GM23248 (cell line): ENCODE data around the gene FOXN3. TPM values are rescaled to one million over a fixed set of nuclear protein-coding genes. Genes with fewer than 3 reads are reported as not detected.
"Not testable (repeated sequence)": the region's sequence is repeated elsewhere in the genome, so short reads cannot be mapped to it uniquely, and the experiment has no call there.

ENCODE experiments used
- DNase-seq: peaks from one replicate; pipeline ENCODE4 v3.0.0-alpha.2; 2015
- H2AFZ ChIP-seq: fragments of 200-600 bp; sonication (generic); 2 replicates; pipeline ENCODE4 v1.6.1; 2016; ENCODE audit warnings: antibody characterized with exemption
- H3F3A ChIP-seq: fragments of 200-600 bp; sonication (generic); 2 replicates; pipeline ENCODE4 v1.6.1; 2016; ENCODE audit warnings: mild to moderate bottlenecking, antibody characterized with exemption, mixed run types; ENCODE audit not compliant: insufficient read depth
- H3K27ac ChIP-seq: fragments of 200-600 bp; sonication (generic); 2 replicates; pipeline ENCODE4 v1.5.1; 2016; ENCODE audit warnings: mild to moderate bottlenecking
- H3K27me3 ChIP-seq: fragments of 200-600 bp; sonication (generic); replicated peaks from 2 replicates; pipeline ENCODE4 v1.6.1; 2016; ENCODE audit warnings: mild to moderate bottlenecking; ENCODE audit not compliant: insufficient read depth
- H3K36me3 ChIP-seq: fragments of 200-600 bp; sonication (generic); 2 replicates; pipeline ENCODE4 v1.6.1; 2016; ENCODE audit warnings: low read depth, mild to moderate bottlenecking
- H3K4me1 ChIP-seq: fragments of 200-600 bp; sonication (generic); 2 replicates; pipeline ENCODE4 v1.6.1; 2016; ENCODE audit warnings: mild to moderate bottlenecking; ENCODE audit not compliant: insufficient read depth
- H3K4me2 ChIP-seq: fragments of 200-600 bp; sonication (generic); one replicate; pipeline ENCODE4 v1.6.1; 2016; ENCODE audit warnings: mild to moderate bottlenecking; ENCODE audit not compliant: unreplicated experiment
- H3K4me3 ChIP-seq: fragments of 200-600 bp; sonication (generic); 2 replicates; pipeline ENCODE4 v1.5.1; 2016; ENCODE audit warnings: mild to moderate bottlenecking
- H3K79me2 ChIP-seq: fragments of 200-600 bp; sonication (generic); 2 replicates; pipeline ENCODE4 v1.6.1; 2016; ENCODE audit warnings: mild to moderate bottlenecking; ENCODE audit not compliant: insufficient read depth
- H3K9ac ChIP-seq: fragments of 200-600 bp; sonication (generic); 2 replicates; pipeline ENCODE4 v1.6.1; 2016; ENCODE audit warnings: mild to moderate bottlenecking
- H3K9me2 ChIP-seq: fragments of 200-600 bp; sonication (generic); 2 replicates; pipeline ENCODE4 v1.6.1; 2016; ENCODE audit warnings: mixed run types, mild to moderate bottlenecking, moderate library complexity; ENCODE audit not compliant: insufficient read depth
- H3K9me3 ChIP-seq: fragments of 200-600 bp; sonication (generic); one replicate; pipeline ENCODE4 v1.6.1; 2017; ENCODE audit warnings: low read depth
- H4K20me1 ChIP-seq: fragments of 200-600 bp; sonication (generic); 2 replicates; pipeline ENCODE4 v1.6.0; 2016; ENCODE audit not compliant: insufficient read depth
- EZH2 ChIP-seq: fragments of 200-600 bp; sonication (generic); IDR thresholded peaks from 2 replicates; pipeline ENCODE4 v1.6.1; 2018; ENCODE audit warnings: antibody characterized with exemption, mild to moderate bottlenecking; ENCODE audit not compliant: insufficient read depth, poor library complexity, severe bottlenecking
- EZH2phosphoT487 ChIP-seq: fragments of 200-600 bp; sonication (generic); IDR thresholded peaks from 2 replicates; pipeline ENCODE4 v1.6.1; 2018; ENCODE audit warnings: antibody characterized with exemption, moderate library complexity, mild to moderate bottlenecking, low read depth; ENCODE audit not compliant: insufficient read depth
- WGBS, 2 experiments: methylation state at CpG; one replicate each; pipeline ENCODE4 v1.1.6; 2015 to 2017; ENCODE audit warnings: low lambda C conversion rate in 2 of 2, low coverage in 1 of 2; ENCODE audit errors: missing lambda C conversion rate in 2 of 2; 5-methylcytosine and 5-hydroxymethylcytosine counted together
- in situ Hi-C: fragments of 300-500 bp; cut with MboI; formaldehyde crosslinking; loops from 2 replicates; pipeline ENCODE4 v1.15.0; 2020
- polyA plus RNA-seq: library from polyadenylated mRNA; unstranded; fragments of >200 nt; fragmentation: Nextera tagmentation; extraction: Ambion mirVana; gene quantifications from 2 replicates; pipeline ENCODE4 v1.2.1, GENCODE V29; 2016
- total RNA-seq: library from RNA; depleted of rRNA; stranded (reverse); fragments of >200 nt; shearing (Covaris generic); gene quantifications from 2 replicates; pipeline ENCODE4 v1.2.3, GENCODE V29; 2014

The FOXN3 gene
- total and polyA plus RNA-seq, 2 experiments from 2014 or later = 18.6 to 19.0 TPM

GRCh38 chr14:89298056-89298834, 118.8 kb downstream of the FOXN3 start:
- no peak overlapping the region for H3K4me3 ChIP-seq
- H3K4me2 ChIP-seq = no peak overlapping the region
- WGBS, 2 experiments = 72 to 83% methylated on average over 7 of the region's 7 CpGs
- no peak for DNase-seq
- no peaks in the 10 kb centered on the region for H3K79me2 ChIP-seq
- peaks cover 5% of the 10 kb centered on the region for H3K4me1 ChIP-seq
- H3F3A ChIP-seq = peaks cover 6% of the 10 kb centered on the region
- H3K36me3 ChIP-seq = no peaks in the 10 kb centered on the region
- no peak for TF ChIP-seq EZH2
- TF ChIP-seq EZH2phosphoT487 = no peak
- H4K20me1 ChIP-seq = no peaks in the 10 kb centered on the region
- H2AFZ ChIP-seq = no peak overlapping the region
- H3K9me2 ChIP-seq = no peaks in the 10 kb centered on the region
- no peak overlapping the region for H3K9ac ChIP-seq
- in situ Hi-C loops = no loop called here
- no peak overlapping the region for H3K27ac ChIP-seq
- no peaks in the 10 kb centered on the region for H3K9me3 ChIP-seq
- no peaks in the 10 kb centered on the region for H3K27me3 ChIP-seq

DNA sequence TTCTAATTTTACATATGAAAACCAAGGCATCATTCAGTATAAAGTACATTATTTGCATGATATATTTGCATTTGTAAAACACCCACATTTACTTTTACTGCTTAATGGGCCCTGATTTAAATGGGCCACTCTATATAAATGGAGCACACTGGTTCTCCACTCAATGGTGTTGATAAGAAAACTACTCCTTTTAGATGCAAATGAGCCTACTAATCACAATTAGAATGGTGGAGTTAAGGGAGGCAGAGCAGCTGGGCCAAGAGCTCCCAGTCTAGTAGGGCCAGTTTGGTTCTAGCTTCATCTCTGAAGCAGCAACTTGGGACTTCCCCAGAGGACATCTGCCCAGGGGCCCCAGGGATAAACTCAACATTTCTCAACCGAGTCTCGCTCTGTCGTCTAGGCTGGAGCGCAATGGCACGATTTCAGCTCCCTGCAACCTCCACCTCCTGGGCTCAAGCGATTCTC, 120.7 kb downstream of the FOXN3 start:
- Histone ChIP-seq H3K27ac (no peak overlapping the region), H3K79me2 (no peaks in the 10 kb centered on the region), H3K4me3 (no peak overlapping the region), H4K20me1 (no peaks in the 10 kb centered on the region), H3K27me3 (no peaks in the 10 kb centered on the region), H3K9me3 (no peaks in the 10 kb centered on the region), H3K4me2 (no peak overlapping the region), H3K36me3 (no peaks in the 10 kb centered on the region), H3F3A (no peaks in the 10 kb centered on the region), H3K9ac (no peak overlapping the region), H2AFZ (no peak overlapping the region), H3K4me1 (no peaks in the 10 kb centered on the region), H3K9me2 (no peaks in the 10 kb centered on the region)
- TF ChIP-seq EZH2phosphoT487 (no peak), EZH2 (no peak)
- WGBS, 2 experiments = 91% methylated on average over 6 of the region's 6 CpGs
- in situ Hi-C loops = no loop called here
- no peak for DNase-seq

DNA sequence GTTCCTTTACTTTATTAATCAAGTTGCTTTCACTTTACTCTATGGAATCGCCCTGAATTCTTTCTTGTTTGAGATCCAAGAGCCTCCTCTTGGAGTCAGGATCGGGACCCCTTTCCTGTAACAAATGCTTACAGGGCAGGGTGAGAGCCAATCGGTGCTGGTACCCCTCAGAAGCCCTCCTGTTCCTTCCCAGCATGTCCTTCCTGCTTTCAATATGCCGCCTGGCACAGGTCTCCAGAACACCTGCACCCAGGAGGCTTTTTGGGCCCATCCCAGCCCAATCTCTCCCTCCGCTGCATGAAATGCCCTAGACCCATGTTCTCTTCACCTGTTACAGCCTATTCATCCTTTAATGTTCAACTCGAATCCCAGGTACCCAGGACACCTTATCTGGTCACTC, 122.2 kb downstream of the FOXN3 start:
- in situ Hi-C loops = no loop called here

DNA sequence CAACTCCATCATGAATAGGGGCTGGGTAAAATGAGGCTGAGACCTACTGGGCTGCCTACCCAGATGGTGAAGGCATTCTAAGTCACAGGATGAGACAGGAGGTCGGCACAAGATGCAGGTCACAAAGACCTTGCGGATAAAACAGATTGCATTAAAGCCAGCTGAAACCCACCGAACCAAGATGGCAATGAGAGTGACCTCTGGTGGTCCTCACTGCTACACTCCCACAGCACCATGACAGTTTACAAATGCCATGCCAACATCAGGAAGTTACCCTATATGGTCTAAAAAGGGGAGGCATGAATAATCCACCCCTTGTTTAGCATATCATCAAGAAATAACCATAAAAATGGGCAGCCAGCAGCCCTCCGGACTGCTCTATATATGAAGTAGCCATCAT, 122.6 kb downstream of the FOXN3 start:
- H4K20me1 ChIP-seq, H3K4me2 ChIP-seq, in situ Hi-C loops, H3K4me3 ChIP-seq, H3K4me1 ChIP-seq, H3K9ac ChIP-seq, H3K9me2 ChIP-seq, H3K27me3 ChIP-seq, H2AFZ ChIP-seq, DNase-seq, H3K9me3 ChIP-seq, H3K79me2 ChIP-seq, H3F3A ChIP-seq, H3K27ac ChIP-seq, H3K36me3 ChIP-seq: not testable (repeated sequence)
- WGBS, 2 experiments = 98 to 99% methylated on average over 4 of the region's 4 CpGs

More for the DNA sequence above, 122.2 kb downstream of the FOXN3 start:
- Histone ChIP-seq H4K20me1 (no peaks in the 10 kb centered on the region), H3K27me3 (no peaks in the 10 kb centered on the region), H3K79me2 (no peaks in the 10 kb centered on the region), H2AFZ (no peak overlapping the region), H3K36me3 (no peaks in the 10 kb centered on the region), H3K27ac (no peak overlapping the region), H3F3A (no peaks in the 10 kb centered on the region), H3K4me3 (no peak overlapping the region), H3K9ac (no peak overlapping the region), H3K9me3 (no peaks in the 10 kb centered on the region), H3K4me1 (no peaks in the 10 kb centered on the region), H3K4me2 (no peak overlapping the region), H3K9me2 (no peaks in the 10 kb centered on the region)
- no peak for DNase-seq
- 94 to 99% methylated on average over 6 of the region's 6 CpGs for WGBS, 2 experiments
- no peak for TF ChIP-seq EZH2phosphoT487
- no peak for TF ChIP-seq EZH2

DNA sequence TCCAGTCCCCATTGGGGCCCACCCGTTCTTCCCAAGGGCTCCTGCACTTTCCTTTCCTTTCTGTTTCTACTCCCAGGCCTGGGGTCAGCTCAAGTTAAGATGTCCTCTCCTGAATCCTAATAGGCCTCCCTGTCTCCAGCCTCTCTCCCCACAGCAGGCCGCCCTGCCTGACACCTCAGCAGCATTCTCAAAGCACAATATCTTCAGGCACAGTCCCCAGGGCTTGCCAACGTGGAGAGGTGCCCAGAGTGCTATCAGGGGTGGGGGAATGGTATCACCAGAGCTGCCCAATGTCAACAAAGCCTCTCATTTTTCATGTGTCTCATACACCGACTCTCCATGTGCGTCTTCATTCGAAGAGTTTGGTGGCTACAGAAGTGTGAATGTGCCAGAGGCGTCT, 123.0 kb downstream of the FOXN3 start:
- H3K9ac ChIP-seq = no peak overlapping the region
- no peaks in the 10 kb centered on the region for H3K36me3 ChIP-seq
- no peaks in the 10 kb centered on the region for H4K20me1 ChIP-seq
- H3K4me2 ChIP-seq = no peak overlapping the region
- TF ChIP-seq EZH2phosphoT487 (no peak), EZH2 (no peak)
- H3K9me3 ChIP-seq = no peaks in the 10 kb centered on the region
- no peak for DNase-seq
- no peaks in the 10 kb centered on the region for H3F3A ChIP-seq
- H2AFZ ChIP-seq = no peak overlapping the region
- H3K9me2 ChIP-seq = no peaks in the 10 kb centered on the region
- no peak overlapping the region for H3K27ac ChIP-seq
- in situ Hi-C loops = no loop called here
- no peaks in the 10 kb centered on the region for H3K4me1 ChIP-seq
- no peaks in the 10 kb centered on the region for H3K79me2 ChIP-seq
- 91 to 94% methylated on average over 7 of the region's 7 CpGs for WGBS, 2 experiments
- H3K4me3 ChIP-seq = no peak overlapping the region
- H3K27me3 ChIP-seq = no peaks in the 10 kb centered on the region
